Nephron progenitor cell (in vitro differentiated cells): Measurements from ENCODE around the gene UBXN4.

ENCODE experiments used
- DNase-seq: peaks from one replicate; pipeline ENCODE4 v3.0.0; 2021
- H3K27ac Mint-ChIP-seq: 2 replicates; pipeline ENCODE4 v1.8.0; 2021; ENCODE audit warnings: mild to moderate bottlenecking, moderate library complexity, mixed read lengths
- H3K27me3 Mint-ChIP-seq: 2 replicates; pipeline ENCODE4 v1.8.0; 2021; ENCODE audit warnings: mild to moderate bottlenecking, low read depth, mixed read lengths; ENCODE audit not compliant: poor library complexity
- H3K36me3 Mint-ChIP-seq: 2 replicates; pipeline ENCODE4 v1.8.0; 2021; ENCODE audit warnings: low read depth, mixed read lengths
- H3K4me1 Mint-ChIP-seq: 2 replicates; pipeline ENCODE4 v1.8.0; 2021; ENCODE audit warnings: mixed read lengths
- H3K4me3 Mint-ChIP-seq: 2 replicates; pipeline ENCODE4 v1.8.0; 2021; ENCODE audit warnings: mild to moderate bottlenecking, moderate library complexity, mixed read lengths
- H3K9me3 Mint-ChIP-seq: 2 replicates; pipeline ENCODE4 v1.8.0; 2021; ENCODE audit warnings: mild to moderate bottlenecking, moderate library complexity, mixed read lengths
- TF ChIP-seq, protein P1 (sequence below): fragments of 200-600 bp; sonication (generic); IDR thresholded peaks from 2 replicates; pipeline ENCODE4 v1.5.0; 2021; ENCODE audit warnings: antibody characterized with exemption

UBXN4 gene

GRCh38 chr2:135817466-135817865 is 75.8 kb downstream of the UBXN4 start:
- Mint-ChIP-seq H3K36me3 (no peaks in the 10 kb centered on the region), H3K27ac (no peak overlapping the region), H3K9me3 (peaks cover 3% of the 10 kb centered on the region), H3K4me3 (no peak overlapping the region), H3K4me1 (no peaks in the 10 kb centered on the region), H3K27me3 (peaks cover 10% of the 10 kb centered on the region)
- TF ChIP-seq, protein P1, sequence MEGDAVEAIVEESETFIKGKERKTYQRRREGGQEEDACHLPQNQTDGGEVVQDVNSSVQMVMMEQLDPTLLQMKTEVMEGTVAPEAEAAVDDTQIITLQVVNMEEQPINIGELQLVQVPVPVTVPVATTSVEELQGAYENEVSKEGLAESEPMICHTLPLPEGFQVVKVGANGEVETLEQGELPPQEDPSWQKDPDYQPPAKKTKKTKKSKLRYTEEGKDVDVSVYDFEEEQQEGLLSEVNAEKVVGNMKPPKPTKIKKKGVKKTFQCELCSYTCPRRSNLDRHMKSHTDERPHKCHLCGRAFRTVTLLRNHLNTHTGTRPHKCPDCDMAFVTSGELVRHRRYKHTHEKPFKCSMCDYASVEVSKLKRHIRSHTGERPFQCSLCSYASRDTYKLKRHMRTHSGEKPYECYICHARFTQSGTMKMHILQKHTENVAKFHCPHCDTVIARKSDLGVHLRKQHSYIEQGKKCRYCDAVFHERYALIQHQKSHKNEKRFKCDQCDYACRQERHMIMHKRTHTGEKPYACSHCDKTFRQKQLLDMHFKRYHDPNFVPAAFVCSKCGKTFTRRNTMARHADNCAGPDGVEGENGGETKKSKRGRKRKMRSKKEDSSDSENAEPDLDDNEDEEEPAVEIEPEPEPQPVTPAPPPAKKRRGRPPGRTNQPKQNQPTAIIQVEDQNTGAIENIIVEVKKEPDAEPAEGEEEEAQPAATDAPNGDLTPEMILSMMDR: no peak
- no peak for DNase-seq

GRCh38 chr2:135817951-135818350 is 76.3 kb downstream of the UBXN4 start:
- Mint-ChIP-seq H3K4me3 (no peak overlapping the region), H3K36me3 (no peaks in the 10 kb centered on the region), H3K4me1 (no peaks in the 10 kb centered on the region), H3K27me3 (peaks cover 10% of the 10 kb centered on the region), H3K9me3 (peaks cover 8% of the 10 kb centered on the region), H3K27ac (no peak overlapping the region)
- TF ChIP-seq, protein P1: no peak
- DNase-seq: no peak

DNA sequence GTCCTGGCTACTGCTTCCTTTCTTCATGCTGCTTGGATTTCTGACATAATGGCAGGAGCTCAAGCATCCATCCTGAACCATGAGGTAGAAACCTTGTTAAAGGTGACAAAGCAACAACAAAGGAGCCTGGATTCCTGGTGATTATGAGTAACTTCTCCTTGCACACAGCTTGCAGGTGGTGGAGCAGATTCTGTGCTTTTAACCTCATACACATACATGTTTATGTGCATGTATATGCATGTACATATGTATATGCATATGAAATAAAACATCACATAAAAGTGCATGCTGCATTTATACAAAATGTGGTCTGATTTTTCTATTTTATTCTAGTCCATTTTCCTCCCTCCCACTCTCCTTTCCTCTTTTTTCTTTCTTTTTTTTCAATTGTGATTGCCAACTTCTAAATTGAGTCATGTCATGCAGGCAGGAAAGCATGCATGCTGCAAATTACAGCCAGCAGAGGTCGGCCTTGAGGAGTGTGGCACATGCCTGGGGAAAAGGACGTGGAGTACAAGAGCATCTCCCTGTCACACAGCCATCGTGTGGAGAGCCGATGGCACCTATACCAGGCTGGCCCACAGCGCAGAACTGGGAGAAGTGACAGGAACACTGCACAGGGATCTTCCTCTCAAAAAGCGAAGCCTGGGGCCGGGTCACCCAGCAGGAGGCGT is 77.4 kb downstream of the UBXN4 start:
- no peaks in the 10 kb centered on the region for H3K36me3 Mint-ChIP-seq
- H3K27ac Mint-ChIP-seq: no peak overlapping the region
- H3K4me3 Mint-ChIP-seq: no peak overlapping the region
- H3K9me3 Mint-ChIP-seq: peaks cover 13% of the 10 kb centered on the region
- peaks cover 10% of the 10 kb centered on the region for H3K27me3 Mint-ChIP-seq
- no peak for DNase-seq
- TF ChIP-seq, protein P1: peak; percentile 9
- H3K4me1 Mint-ChIP-seq: no peaks in the 10 kb centered on the region

- no peak for DNase-seq
- H3K9me3 Mint-ChIP-seq: peaks cover 13% of the 10 kb centered on the region
- H3K36me3 Mint-ChIP-seq: no peaks in the 10 kb centered on the region
- TF ChIP-seq, protein P1: no peak
- H3K27ac Mint-ChIP-seq: no peak overlapping the region
- H3K4me1 Mint-ChIP-seq: no peaks in the 10 kb centered on the region
- peaks cover 10% of the 10 kb centered on the region for H3K27me3 Mint-ChIP-seq
- H3K4me3 Mint-ChIP-seq: no peak overlapping the region
These were observed 78.5 kb downstream of the UBXN4 start for GRCh38 chr2:135820003-135820618.

DNA sequence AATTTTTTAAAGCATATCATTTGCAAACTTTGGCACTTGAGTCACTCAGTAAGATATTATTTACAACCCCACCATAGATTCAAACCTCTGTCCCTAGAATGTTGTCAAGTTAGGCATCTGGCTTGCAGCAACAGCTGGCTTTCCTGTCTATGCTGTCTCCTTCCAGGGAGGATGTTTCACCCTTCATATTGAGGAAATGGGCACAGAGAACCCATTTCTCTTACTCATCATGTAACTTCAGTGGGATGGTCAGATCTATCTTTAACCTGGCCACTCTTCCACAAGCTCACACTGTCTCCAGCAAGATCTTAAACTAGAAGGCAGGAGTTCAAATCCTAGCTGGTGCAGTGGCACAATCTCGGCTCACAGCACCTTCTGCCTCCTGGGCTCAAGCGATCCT is 79.5 kb downstream of the UBXN4 start:
- no peak overlapping the region for H3K27ac Mint-ChIP-seq
- peaks cover 4% of the 10 kb centered on the region for H3K27me3 Mint-ChIP-seq
- H3K9me3 Mint-ChIP-seq: peaks cover 13% of the 10 kb centered on the region
- no peaks in the 10 kb centered on the region for H3K4me1 Mint-ChIP-seq
- TF ChIP-seq, protein P1: no peak
- no peak for DNase-seq
- H3K36me3 Mint-ChIP-seq: no peaks in the 10 kb centered on the region
- no peak overlapping the region for H3K4me3 Mint-ChIP-seq

DNA sequence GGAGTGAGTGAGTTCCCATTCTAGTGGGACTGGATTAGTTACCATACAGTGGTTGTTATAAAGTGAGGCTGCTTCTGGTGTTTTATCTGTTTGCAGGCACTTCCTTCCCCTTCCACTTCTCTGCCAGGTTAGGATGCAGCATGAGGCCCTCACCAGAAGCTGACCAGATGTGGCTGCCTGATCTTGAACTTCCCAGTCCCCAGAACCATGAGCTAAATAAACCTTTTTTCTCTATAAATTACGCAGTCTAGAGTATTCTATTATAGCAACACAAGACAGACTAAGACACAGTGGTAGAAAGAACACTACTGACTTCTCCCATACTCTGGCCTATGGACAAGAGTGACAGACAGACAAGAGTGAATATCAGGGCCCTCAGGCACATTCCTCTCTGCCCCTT is 81.2 kb downstream of the UBXN4 start:
- Mint-ChIP-seq H3K9me3 (peaks cover 13% of the 10 kb centered on the region), H3K27me3 (no peaks in the 10 kb centered on the region), H3K4me1 (no peaks in the 10 kb centered on the region), H3K36me3 (no peaks in the 10 kb centered on the region), H3K27ac (no peak overlapping the region), H3K4me3 (no peak overlapping the region)
- TF ChIP-seq, protein P1: no peak
- no peak for DNase-seq
